ENCODE data around the gene PARD3. TPM values are rescaled to one million over a fixed set of nuclear protein-coding genes. Genes with fewer than 3 reads are reported as not detected.

PARD3 gene
- total RNA-seq, 1 experiment from 2014 or later = 46.3 TPM

DNA sequence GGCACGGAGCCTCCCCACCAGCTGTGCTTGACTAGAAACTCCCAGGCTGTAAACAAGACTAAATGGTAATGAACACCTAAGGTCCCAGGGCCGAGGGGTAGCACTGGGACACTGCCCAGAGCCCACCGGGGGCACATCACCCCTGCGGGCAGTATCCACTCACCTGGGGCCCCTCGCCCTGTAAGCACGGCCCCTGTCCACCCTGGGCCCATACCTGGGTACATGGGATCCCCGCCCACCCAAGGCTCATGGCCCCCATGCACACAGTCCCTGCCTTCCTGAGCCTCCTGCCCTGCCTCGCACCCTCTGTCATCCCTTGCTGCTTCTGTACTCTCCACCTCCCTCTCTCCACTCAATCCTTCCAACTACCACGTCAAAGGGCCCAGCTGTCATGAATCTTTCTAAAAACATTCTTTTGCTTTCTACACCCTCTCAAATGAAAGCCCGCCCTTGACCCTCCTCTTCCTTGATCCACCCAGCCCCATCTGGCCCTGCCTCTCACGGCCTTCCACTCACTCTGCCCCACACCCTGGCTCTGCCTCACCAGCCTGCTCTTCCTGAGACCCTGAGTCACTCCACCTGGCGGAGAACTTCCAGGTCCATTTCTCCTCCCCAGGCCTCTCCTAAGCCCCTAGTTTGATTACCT is 173.1 kb downstream of the PARD3 start:
- Histone ChIP-seq H3K79me2 (ENCODE audit: insufficient read depth, low read length) (peaks cover 6% of the 10 kb centered on the region; the same call in 1 of the 2 replicates), H3K9ac (ENCODE audit: low read length) (no peak overlapping the region), H3K36me3 (ENCODE audit: control insufficient read depth in 1 of 2, insufficient read depth in 2 of 2, low read length in 2 of 2) (no peaks in the 10 kb centered on the region), H3K27ac (ENCODE audit: low read depth, low read length) (no peak overlapping the region), H3K4me1 (ENCODE audit: control insufficient read depth in 1 of 2, insufficient read depth in 2 of 2, low read length in 2 of 2) (no peaks in the 10 kb centered on the region), H3K4me2 (ENCODE audit: low read length) (no peak overlapping the region), H2AFZ (ENCODE audit: low read depth, low read length, poor library complexity, severe bottlenecking) (no peak overlapping the region), H3K27me3 (ENCODE audit: insufficient read depth, low read length) (no peaks in the 10 kb centered on the region), H3K9me2 (ENCODE audit: insufficient read depth) (no peaks in the 10 kb centered on the region), H3K9me3 (ENCODE audit: control insufficient read depth in 1 of 2, insufficient read depth in 1 of 2, low read depth in 1 of 2, low read length in 2 of 2) (no peaks in the 10 kb centered on the region), H4K20me1 (ENCODE audit: insufficient read depth) (peaks cover 7% of the 10 kb centered on the region), H3K4me3 (replicated peaks in 1 of 2; ENCODE audit: low read depth in 1 of 2, low read length in 2 of 2) (no peak overlapping the region)
- ATAC-seq (no peak), DNase-seq (ENCODE audit: low read depth, low spot score) (no peak)
- POLR2A ChIA-PET = no interaction called here
- intact Hi-C loops (cut with micrococcal nuclease) = no loop called here
- CTCF ChIA-PET = no interaction called here
- RAD21 ChIA-PET (ENCODE audit: low non-redundant PET in 1 of 2, low total read pairs in 2 of 2, uncharacterized antibody in 2 of 2, unreplicated experiment in 2 of 2) = no interaction called here
- TF ChIP-seq, protein P1, sequence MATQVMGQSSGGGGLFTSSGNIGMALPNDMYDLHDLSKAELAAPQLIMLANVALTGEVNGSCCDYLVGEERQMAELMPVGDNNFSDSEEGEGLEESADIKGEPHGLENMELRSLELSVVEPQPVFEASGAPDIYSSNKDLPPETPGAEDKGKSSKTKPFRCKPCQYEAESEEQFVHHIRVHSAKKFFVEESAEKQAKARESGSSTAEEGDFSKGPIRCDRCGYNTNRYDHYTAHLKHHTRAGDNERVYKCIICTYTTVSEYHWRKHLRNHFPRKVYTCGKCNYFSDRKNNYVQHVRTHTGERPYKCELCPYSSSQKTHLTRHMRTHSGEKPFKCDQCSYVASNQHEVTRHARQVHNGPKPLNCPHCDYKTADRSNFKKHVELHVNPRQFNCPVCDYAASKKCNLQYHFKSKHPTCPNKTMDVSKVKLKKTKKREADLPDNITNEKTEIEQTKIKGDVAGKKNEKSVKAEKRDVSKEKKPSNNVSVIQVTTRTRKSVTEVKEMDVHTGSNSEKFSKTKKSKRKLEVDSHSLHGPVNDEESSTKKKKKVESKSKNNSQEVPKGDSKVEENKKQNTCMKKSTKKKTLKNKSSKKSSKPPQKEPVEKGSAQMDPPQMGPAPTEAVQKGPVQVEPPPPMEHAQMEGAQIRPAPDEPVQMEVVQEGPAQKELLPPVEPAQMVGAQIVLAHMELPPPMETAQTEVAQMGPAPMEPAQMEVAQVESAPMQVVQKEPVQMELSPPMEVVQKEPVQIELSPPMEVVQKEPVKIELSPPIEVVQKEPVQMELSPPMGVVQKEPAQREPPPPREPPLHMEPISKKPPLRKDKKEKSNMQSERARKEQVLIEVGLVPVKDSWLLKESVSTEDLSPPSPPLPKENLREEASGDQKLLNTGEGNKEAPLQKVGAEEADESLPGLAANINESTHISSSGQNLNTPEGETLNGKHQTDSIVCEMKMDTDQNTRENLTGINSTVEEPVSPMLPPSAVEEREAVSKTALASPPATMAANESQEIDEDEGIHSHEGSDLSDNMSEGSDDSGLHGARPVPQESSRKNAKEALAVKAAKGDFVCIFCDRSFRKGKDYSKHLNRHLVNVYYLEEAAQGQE (IDR thresholded peaks at IDR 0.05; ENCODE audit: low read depth) = no peak
- no peak for TF ChIP-seq RAD21 (IDR thresholded peaks at IDR 0.05; ENCODE audit: low read depth)
- TF ChIP-seq, protein P2, sequence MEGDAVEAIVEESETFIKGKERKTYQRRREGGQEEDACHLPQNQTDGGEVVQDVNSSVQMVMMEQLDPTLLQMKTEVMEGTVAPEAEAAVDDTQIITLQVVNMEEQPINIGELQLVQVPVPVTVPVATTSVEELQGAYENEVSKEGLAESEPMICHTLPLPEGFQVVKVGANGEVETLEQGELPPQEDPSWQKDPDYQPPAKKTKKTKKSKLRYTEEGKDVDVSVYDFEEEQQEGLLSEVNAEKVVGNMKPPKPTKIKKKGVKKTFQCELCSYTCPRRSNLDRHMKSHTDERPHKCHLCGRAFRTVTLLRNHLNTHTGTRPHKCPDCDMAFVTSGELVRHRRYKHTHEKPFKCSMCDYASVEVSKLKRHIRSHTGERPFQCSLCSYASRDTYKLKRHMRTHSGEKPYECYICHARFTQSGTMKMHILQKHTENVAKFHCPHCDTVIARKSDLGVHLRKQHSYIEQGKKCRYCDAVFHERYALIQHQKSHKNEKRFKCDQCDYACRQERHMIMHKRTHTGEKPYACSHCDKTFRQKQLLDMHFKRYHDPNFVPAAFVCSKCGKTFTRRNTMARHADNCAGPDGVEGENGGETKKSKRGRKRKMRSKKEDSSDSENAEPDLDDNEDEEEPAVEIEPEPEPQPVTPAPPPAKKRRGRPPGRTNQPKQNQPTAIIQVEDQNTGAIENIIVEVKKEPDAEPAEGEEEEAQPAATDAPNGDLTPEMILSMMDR (IDR thresholded peaks at IDR 0.05 in 2 of 3, conservative IDR thresholded peaks at IDR 0.05 in 1 of 3; ENCODE audit: borderline replicate concordance in 1 of 3, insufficient read depth in 1 of 3, low read depth in 2 of 3, low read length in 2 of 3) = no peak
- no peak for TF ChIP-seq FOSL1 (IDR thresholded peaks at IDR 0.05; ENCODE audit: low read depth)
- TF ChIP-seq YY1 (IDR thresholded peaks at IDR 0.05; ENCODE audit: extremely low read depth, insufficient replicate concordance, low read depth, low read length) = no peak
- TF ChIP-seq, protein P3, sequence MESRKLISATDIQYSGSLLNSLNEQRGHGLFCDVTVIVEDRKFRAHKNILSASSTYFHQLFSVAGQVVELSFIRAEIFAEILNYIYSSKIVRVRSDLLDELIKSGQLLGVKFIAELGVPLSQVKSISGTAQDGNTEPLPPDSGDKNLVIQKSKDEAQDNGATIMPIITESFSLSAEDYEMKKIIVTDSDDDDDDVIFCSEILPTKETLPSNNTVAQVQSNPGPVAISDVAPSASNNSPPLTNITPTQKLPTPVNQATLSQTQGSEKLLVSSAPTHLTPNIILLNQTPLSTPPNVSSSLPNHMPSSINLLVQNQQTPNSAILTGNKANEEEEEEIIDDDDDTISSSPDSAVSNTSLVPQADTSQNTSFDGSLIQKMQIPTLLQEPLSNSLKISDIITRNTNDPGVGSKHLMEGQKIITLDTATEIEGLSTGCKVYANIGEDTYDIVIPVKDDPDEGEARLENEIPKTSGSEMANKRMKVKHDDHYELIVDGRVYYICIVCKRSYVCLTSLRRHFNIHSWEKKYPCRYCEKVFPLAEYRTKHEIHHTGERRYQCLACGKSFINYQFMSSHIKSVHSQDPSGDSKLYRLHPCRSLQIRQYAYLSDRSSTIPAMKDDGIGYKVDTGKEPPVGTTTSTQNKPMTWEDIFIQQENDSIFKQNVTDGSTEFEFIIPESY (IDR thresholded peaks at IDR 0.05; ENCODE audit: extremely low read depth, insufficient replicate concordance, low read length) = no peak
- no peak for TF ChIP-seq ELF1 (IDR thresholded peaks at IDR 0.05; ENCODE audit: borderline replicate concordance, low read depth)
- TF ChIP-seq EZH2 (IDR thresholded peaks at IDR 0.05) = no peak
- no peak for TF ChIP-seq EZH2phosphoT487 (IDR thresholded peaks at IDR 0.05; ENCODE audit: borderline replicate concordance)
- TF ChIP-seq CBX3 (IDR thresholded peaks at IDR 0.05; ENCODE audit: low read depth) = no peak
- TF ChIP-seq CEBPB (IDR thresholded peaks at IDR 0.05; ENCODE audit: low read depth) = no peak
- no peak for TF ChIP-seq SP1 (IDR thresholded peaks at IDR 0.05; ENCODE audit: low read depth)
- TF ChIP-seq SIN3A (IDR thresholded peaks at IDR 0.05; ENCODE audit: low read depth) = no peak
- BruUV-seq (replicated peaks) = no TSS peak

Measured in HCT116 (cell line).